ENCODE measurements around the gene GHR. TPM values are rescaled to one million over a fixed set of nuclear protein-coding genes. Genes with fewer than 3 reads are reported as not detected.

GHR gene
- total and polyA plus RNA-seq, 10 of the 15 experiments (the other 5 are each of a cell fraction or from before 2014, with no cell fraction given), result 0.23 to 10.2 (median 0.48) TPM

GRCh38 chr5:42604171-42604711 is 181.0 kb downstream of the GHR start:
- H3K4me1 ChIP-seq (ENCODE audit: control insufficient read depth, insufficient read depth, low read length), result no peaks in the 10 kb centered on the region
- H4K20me1 ChIP-seq (ENCODE audit: control insufficient read depth, insufficient read depth), result no peaks in the 10 kb centered on the region
- FAIRE-seq, result no peak
- H3K4me2 ChIP-seq (ENCODE audit: control insufficient read depth, insufficient read depth), result no peak overlapping the region
- BruUV-seq (replicated peaks), result no TSS peak
- ATAC-seq, result no peak
- intact Hi-C loops (cut with micrococcal nuclease; ENCODE audit: unreplicated experiment), result no loop called here
- no peak overlapping the region for H3K27ac ChIP-seq (ENCODE audit: control insufficient read depth, insufficient read depth)
- ChIA-PET POLR2A (interaction anchor here (0.7 kb wide), 3 partner anchors 11 to 710 kb away, joined by 3 to 6 read pairs (median 4); no protein-coding TSS in a partner anchor), SMC1A (ENCODE audit: uncharacterized antibody, unreplicated experiment) (interaction anchor here (0.7 to 3.8 kb wide), 5 partner anchors 9 to 300 kb away, joined by 3 to 14 read pairs (median 4); no protein-coding TSS in a partner anchor), RAD21 (ENCODE audit: unreplicated experiment) (interaction anchor here (1.1 kb wide), 1 partner anchor 27 kb away, joined by 3 read pairs; no protein-coding TSS in a partner anchor), CTCF (interaction anchor here (1.3 to 2.0 kb wide), 4 partner anchors 8 to 20 kb away, joined by 3 to 5 read pairs (median 3); no protein-coding TSS in a partner anchor)
- no peak overlapping the region for H2AFZ ChIP-seq (ENCODE audit: control insufficient read depth, low read depth, low read length)
- no peak overlapping the region for H3K9ac ChIP-seq (ENCODE audit: control insufficient read depth, insufficient read depth, low read length)
- in situ Hi-C loops (cut with MboI), result no loop called here
- TF ChIP-seq MXI1 (IDR thresholded peaks at IDR 0.05; ENCODE audit: low read depth, low read length), result no peak
- TF ChIP-seq, protein P1, sequence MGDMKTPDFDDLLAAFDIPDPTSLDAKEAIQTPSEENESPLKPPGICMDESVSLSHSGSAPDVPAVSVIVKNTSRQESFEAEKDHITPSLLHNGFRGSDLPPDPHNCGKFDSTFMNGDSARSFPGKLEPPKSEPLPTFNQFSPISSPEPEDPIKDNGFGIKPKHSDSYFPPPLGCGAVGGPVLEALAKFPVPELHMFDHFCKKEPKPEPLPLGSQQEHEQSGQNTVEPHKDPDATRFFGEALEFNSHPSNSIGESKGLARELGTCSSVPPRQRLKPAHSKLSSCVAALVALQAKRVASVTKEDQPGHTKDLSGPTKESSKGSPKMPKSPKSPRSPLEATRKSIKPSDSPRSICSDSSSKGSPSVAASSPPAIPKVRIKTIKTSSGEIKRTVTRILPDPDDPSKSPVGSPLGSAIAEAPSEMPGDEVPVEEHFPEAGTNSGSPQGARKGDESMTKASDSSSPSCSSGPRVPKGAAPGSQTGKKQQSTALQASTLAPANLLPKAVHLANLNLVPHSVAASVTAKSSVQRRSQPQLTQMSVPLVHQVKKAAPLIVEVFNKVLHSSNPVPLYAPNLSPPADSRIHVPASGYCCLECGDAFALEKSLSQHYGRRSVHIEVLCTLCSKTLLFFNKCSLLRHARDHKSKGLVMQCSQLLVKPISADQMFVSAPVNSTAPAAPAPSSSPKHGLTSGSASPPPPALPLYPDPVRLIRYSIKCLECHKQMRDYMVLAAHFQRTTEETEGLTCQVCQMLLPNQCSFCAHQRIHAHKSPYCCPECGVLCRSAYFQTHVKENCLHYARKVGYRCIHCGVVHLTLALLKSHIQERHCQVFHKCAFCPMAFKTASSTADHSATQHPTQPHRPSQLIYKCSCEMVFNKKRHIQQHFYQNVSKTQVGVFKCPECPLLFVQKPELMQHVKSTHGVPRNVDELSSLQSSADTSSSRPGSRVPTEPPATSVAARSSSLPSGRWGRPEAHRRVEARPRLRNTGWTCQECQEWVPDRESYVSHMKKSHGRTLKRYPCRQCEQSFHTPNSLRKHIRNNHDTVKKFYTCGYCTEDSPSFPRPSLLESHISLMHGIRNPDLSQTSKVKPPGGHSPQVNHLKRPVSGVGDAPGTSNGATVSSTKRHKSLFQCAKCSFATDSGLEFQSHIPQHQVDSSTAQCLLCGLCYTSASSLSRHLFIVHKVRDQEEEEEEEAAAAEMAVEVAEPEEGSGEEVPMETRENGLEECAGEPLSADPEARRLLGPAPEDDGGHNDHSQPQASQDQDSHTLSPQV (IDR thresholded peaks at IDR 0.05), result no peak
- no peak for TF ChIP-seq NFYB (IDR thresholded peaks at IDR 0.05; ENCODE audit: insufficient read depth, low read depth, low read length)
- TF ChIP-seq RFX5 (IDR thresholded peaks at IDR 0.05; ENCODE audit: low read depth, low read length), result no peak
- TF ChIP-seq NFXL1 (IDR thresholded peaks at IDR 0.05; ENCODE audit: borderline replicate concordance), result no peak
- TF ChIP-seq, protein P2, sequence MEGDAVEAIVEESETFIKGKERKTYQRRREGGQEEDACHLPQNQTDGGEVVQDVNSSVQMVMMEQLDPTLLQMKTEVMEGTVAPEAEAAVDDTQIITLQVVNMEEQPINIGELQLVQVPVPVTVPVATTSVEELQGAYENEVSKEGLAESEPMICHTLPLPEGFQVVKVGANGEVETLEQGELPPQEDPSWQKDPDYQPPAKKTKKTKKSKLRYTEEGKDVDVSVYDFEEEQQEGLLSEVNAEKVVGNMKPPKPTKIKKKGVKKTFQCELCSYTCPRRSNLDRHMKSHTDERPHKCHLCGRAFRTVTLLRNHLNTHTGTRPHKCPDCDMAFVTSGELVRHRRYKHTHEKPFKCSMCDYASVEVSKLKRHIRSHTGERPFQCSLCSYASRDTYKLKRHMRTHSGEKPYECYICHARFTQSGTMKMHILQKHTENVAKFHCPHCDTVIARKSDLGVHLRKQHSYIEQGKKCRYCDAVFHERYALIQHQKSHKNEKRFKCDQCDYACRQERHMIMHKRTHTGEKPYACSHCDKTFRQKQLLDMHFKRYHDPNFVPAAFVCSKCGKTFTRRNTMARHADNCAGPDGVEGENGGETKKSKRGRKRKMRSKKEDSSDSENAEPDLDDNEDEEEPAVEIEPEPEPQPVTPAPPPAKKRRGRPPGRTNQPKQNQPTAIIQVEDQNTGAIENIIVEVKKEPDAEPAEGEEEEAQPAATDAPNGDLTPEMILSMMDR (IDR thresholded peaks at IDR 0.05 in 2 of 3, conservative IDR thresholded peaks at IDR 0.05 in 1 of 3; ENCODE audit: control insufficient read depth in 2 of 3, extremely low read depth in 1 of 3, insufficient read depth in 1 of 3, low read depth in 3 of 3, low read length in 3 of 3), result no peak
- no peak for TF ChIP-seq CREM (IDR thresholded peaks at IDR 0.05; ENCODE audit: low read depth)
- no peak for TF ChIP-seq SPI1 (IDR thresholded peaks at IDR 0.05; ENCODE audit: borderline replicate concordance, insufficient read depth, low read depth, low read length)
- no peak for TF ChIP-seq TCF12 (IDR thresholded peaks at IDR 0.05; ENCODE audit: low read depth, low read length)
- TF ChIP-seq, protein P3, sequence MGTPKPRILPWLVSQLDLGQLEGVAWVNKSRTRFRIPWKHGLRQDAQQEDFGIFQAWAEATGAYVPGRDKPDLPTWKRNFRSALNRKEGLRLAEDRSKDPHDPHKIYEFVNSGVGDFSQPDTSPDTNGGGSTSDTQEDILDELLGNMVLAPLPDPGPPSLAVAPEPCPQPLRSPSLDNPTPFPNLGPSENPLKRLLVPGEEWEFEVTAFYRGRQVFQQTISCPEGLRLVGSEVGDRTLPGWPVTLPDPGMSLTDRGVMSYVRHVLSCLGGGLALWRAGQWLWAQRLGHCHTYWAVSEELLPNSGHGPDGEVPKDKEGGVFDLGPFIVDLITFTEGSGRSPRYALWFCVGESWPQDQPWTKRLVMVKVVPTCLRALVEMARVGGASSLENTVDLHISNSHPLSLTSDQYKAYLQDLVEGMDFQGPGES (IDR thresholded peaks at IDR 0.05), result no peak
- TF ChIP-seq PBX3 (IDR thresholded peaks at IDR 0.05; ENCODE audit: insufficient replicate concordance, low read depth, low read length), result no peak
- no peaks in the 10 kb centered on the region for H3K9me3 ChIP-seq (replicated peaks; ENCODE audit: control insufficient read depth, insufficient read depth, low read length)
- DNase-seq (ENCODE audit: low read depth, low spot score), result no peak
- H3K27me3 ChIP-seq (replicated peaks in 1 of 2; ENCODE audit: control insufficient read depth in 2 of 2, insufficient read depth in 2 of 2, low read length in 1 of 2), result no peaks in the 10 kb centered on the region
- no peaks in the 10 kb centered on the region for H3K79me2 ChIP-seq (ENCODE audit: control insufficient read depth, insufficient read depth, low read length)
- no peak overlapping the region for H3K4me3 ChIP-seq
- no peaks in the 10 kb centered on the region for H3K36me3 ChIP-seq (ENCODE audit: control insufficient read depth in 2 of 2, insufficient read depth in 2 of 2, low read length in 1 of 2)

Data from GM12878 (cell line).